ENCODE data around the gene CLEC3B.
"Not testable (repeated sequence)": the region's sequence is repeated elsewhere in the genome, so short reads cannot be mapped to it uniquely, and the experiment has no call there.

The CLEC3B gene

GRCh38 chr3:45067486-45067885 is 41.4 kb downstream of the CLEC3B start:
- DNase-seq (ENCODE audit: low read depth): no peak
- H3K4me3 ChIP-seq (ENCODE audit: control insufficient read depth, low read depth, low read length): no peak overlapping the region
- no peak for TF ChIP-seq CTCF (IDR thresholded peaks at IDR 0.05; ENCODE audit: control insufficient read depth, insufficient read depth, low read depth, low read length, missing control alignments)

GRCh38 chr3:45067941-45068340 is 41.8 kb downstream of the CLEC3B start:
- DNase-seq (ENCODE audit: low read depth): no peak
- H3K4me3 ChIP-seq (ENCODE audit: control insufficient read depth, low read depth, low read length): no peak overlapping the region
- TF ChIP-seq CTCF (IDR thresholded peaks at IDR 0.05; ENCODE audit: control insufficient read depth, insufficient read depth, low read depth, low read length, missing control alignments): no peak

- no peak for TF ChIP-seq CTCF (IDR thresholded peaks at IDR 0.05; ENCODE audit: control insufficient read depth, insufficient read depth, low read depth, low read length, missing control alignments)
- no peak overlapping the region for H3K4me3 ChIP-seq (ENCODE audit: control insufficient read depth, low read depth, low read length)
- DNase-seq (ENCODE audit: low read depth): no peak
These were observed 45.0 kb downstream of the CLEC3B start for GRCh38 chr3:45071075-45071474.

GRCh38 chr3:45075821-45076625 is 49.9 kb downstream of the CLEC3B start:
- TF ChIP-seq CTCF (IDR thresholded peaks at IDR 0.05; ENCODE audit: control insufficient read depth, insufficient read depth, low read depth, low read length, missing control alignments): no peak
- DNase-seq (ENCODE audit: low read depth): no peak
- no peak overlapping the region for H3K4me3 ChIP-seq (ENCODE audit: control insufficient read depth, low read depth, low read length)

- DNase-seq (ENCODE audit: low read depth); H3K4me3 ChIP-seq (ENCODE audit: control insufficient read depth, low read depth, low read length): not testable (repeated sequence)
These were observed 52.2 kb downstream of the CLEC3B start for GRCh38 chr3:45078256-45078655.

- no peak overlapping the region for H3K4me3 ChIP-seq (ENCODE audit: control insufficient read depth, low read depth, low read length)
- DNase-seq (ENCODE audit: low read depth): no peak
- TF ChIP-seq CTCF (IDR thresholded peaks at IDR 0.05; ENCODE audit: control insufficient read depth, insufficient read depth, low read depth, low read length, missing control alignments): no peak
These were observed 52.9 kb downstream of the CLEC3B start for GRCh38 chr3:45078910-45079522.

- no peak overlapping the region for H3K4me3 ChIP-seq (ENCODE audit: control insufficient read depth, low read depth, low read length)
- no peak for TF ChIP-seq CTCF (IDR thresholded peaks at IDR 0.05; ENCODE audit: control insufficient read depth, insufficient read depth, low read depth, low read length, missing control alignments)
- DNase-seq (ENCODE audit: low read depth): no peak
These were observed 53.6 kb downstream of the CLEC3B start for GRCh38 chr3:45079715-45080114.
